Right kidney (tissue), 9 donors: ENCODE measurements around the gene CASS4.
"Not testable (repeated sequence)": the region's sequence is repeated elsewhere in the genome, so short reads cannot be mapped to it uniquely, and the experiment has no call there.

ENCODE experiments used
- DNase-seq: peaks from one replicate; pipeline ENCODE4 v3.0.0-alpha.2; 2016
- long read RNA-seq, 8 donors: transcript quantifications; one replicate each; lab custom pipeline, GENCODE V29; 2026

Gene CASS4, protein sequence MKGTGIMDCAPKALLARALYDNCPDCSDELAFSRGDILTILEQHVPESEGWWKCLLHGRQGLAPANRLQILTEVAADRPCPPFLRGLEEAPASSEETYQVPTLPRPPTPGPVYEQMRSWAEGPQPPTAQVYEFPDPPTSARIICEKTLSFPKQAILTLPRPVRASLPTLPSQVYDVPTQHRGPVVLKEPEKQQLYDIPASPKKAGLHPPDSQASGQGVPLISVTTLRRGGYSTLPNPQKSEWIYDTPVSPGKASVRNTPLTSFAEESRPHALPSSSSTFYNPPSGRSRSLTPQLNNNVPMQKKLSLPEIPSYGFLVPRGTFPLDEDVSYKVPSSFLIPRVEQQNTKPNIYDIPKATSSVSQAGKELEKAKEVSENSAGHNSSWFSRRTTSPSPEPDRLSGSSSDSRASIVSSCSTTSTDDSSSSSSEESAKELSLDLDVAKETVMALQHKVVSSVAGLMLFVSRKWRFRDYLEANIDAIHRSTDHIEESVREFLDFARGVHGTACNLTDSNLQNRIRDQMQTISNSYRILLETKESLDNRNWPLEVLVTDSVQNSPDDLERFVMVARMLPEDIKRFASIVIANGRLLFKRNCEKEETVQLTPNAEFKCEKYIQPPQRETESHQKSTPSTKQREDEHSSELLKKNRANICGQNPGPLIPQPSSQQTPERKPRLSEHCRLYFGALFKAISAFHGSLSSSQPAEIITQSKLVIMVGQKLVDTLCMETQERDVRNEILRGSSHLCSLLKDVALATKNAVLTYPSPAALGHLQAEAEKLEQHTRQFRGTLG
- long read RNA-seq, donor 1, result 0 reads
- long read RNA-seq, donor 2, result 0 reads
- long read RNA-seq, donor 3, result 0 reads
- long read RNA-seq, donor 4, result 0 reads
- long read RNA-seq, donor 5, result 0 reads
- long read RNA-seq, donor 6, result 0 reads
- long read RNA-seq, donor 7, partial matches to known transcripts, result 0 of 1 reads
- long read RNA-seq, donor 7, other reads (novel, unspliced or antisense), result 0 of 1 reads
- long read RNA-seq, donor 8, result 0 reads

DNA sequence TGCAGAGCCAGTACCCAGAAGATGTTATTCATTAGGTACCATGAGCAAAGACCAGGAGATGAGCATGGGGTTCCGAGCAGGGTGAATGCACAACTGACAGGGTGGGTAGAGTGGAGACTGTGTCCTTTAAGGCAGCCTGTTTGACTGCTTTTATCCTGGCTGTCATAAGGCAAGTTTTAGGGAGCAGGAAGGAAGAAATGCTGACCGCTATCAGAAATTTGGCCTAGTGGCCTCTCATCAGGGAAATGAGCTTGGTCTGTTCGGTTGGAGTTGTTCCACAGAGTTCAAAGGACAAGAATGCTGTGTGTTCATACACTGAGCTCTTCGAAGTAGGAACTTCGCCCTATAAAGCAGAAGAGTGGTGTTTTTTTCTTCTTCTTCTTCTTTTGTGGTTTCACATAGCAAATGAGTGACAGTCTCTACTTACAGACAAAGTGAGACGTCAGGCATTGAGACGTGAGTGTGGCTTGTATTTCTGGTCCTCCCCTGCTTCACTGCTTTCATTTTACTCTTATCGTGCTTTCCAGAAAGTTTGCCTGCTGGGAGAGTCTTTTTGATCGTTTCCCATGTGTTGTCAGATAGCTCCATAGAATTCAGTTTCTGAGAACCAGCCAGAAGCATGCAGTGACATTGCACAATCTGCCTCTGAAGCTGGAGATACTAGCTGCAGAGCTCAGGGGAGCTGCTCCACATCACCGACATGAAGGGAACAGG, at the start of gene CASS4:
Gene CASS4 (plus strand): TSS at position 502 of the 714 bp plus-strand sequence. CDS start 199 bp downstream, at position 701.
- no peak for DNase-seq

DNA sequence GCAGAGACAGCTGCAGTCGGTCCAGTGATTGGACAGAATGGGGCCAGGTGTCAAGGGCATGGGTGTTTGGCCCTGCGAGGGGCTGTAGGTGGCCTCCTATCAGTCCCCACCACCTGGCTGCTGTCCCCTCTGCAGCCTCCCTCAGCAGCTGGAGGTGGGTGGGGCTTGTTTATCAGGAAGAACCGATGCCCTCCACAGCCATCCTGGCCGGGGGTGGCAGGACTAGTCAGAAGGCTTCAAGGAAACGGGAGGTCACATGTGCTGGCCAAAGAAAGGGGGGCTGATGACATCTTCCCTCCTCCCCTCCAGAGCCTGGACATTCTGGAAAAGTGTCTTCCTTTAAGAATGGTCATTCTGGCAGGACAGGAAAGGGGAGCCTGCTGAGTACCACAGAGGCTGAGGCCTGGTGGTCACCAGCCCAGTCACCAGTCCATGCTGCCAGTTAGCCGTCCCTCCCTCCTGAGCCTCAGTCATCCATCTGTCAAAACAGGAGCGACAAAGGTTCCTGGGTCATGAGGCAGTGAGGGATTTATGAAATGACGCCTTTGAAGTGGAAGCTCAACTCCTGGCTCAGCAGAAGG, 49.1 kb upstream of the CASS4 start:
- no peak for DNase-seq

DNA sequence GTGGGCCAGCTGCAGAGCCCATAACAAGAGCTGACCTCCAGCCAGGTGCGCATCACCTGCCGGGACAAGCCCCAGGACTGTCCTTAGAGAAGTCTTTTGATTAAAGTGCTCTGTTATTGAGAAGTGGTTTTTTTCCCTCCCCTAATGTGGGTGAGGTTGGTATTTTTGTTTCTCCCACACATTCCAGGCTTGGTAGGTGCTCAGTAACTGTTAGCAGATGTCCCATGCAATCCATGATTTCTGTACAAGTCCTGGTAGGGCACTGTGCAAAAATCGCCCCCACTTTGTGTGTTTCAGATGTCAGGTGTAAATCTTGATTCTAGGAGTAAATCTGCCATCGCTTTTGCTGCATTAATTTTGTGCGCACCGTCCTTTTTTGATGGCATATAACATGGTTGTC, 48.6 kb upstream of the CASS4 start:
- no peak for DNase-seq

DNA sequence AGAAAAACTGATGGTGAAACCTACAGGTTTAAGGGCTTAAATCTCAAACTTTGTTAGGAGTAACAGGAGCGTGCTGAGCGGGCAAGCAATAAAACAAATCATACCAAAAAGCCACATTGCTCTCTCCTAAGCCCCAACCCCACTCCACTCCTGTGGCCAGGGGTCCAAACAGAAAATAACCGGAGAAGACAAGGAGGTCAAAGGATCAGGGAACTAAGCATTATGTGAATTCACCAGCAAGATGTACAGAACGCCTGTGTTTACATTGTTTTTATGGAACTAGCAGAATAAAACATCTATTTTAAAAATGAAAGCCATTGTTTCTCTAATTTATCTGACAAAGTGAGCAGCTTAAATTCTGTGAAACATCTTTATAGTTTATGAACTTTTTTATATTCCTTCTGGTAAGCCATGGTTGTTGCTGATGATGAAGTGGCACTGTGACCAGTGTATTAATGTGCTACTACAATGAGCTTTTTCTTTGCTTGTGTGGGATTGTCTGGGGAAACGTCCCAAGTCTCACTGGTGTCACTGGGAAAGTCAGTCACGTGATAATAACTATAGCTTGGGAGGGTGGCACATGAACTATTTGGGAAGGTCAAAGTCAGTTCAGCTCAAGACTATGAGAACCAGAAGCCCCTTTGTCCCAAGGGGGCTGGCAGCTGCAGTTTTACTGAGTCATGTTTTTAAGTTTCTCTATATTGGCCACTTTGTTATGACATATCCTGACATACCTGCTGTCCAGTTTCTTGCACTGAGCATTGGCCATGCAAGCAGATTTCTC, 43.5 kb upstream of the CASS4 start:
- no peak for DNase-seq

DNA sequence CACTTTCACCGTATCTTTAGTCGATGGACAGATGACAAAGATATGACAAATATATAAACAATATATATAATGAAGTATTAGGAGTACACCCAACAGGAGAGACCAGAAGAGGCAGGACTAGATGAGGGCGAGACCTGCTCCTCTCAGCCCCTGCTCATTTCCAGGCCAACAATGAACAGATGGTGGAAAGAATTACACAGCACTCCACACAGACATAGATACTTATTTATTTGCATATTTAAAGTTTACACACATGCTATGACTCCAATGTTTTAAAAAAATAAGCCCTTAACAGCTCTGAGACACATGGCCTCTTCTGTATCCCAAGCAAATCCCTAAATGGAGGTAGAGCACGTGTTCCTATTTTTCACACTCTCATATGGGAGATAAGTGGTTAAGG, 42.9 kb upstream of the CASS4 start:
- DNase-seq, result no peak

DNA sequence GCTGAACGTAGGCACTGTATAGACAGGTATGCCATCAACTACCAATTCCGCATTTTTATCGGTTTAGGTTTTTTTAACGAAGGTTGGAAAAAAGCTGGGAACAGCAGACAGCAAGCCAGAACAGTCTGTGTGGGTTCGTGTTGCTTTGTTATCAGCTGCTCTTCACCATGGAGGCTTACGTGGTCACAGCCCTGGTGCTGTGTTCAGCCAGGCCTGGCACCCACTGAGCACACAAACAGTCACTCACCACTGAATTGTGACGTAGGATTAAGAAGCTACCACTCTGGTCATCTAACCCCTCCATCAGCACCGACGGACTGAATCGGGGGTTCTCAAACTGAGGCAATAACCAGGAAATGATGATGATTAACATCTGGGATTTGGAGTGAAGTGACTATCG, 40.1 kb upstream of the CASS4 start:
- no peak for DNase-seq

DNA sequence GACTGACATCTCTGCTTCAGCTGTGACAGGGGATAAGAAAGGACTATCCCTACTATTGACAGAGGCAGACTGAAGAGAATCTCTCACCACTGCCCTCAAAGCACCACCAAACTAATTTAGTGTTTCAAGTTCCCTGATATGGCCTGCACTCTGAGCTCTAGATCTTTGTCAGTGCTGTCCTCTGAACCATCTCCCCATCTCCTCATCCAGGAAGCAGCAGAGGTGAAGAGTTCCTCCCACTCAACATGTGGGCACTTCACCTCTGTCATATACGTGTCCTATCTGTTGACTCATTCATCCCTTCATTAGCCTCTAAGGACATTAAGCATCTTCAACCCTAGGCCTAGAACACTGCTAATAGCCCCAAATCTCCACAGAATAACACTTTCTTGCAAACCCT, 39.2 kb upstream of the CASS4 start:
- no peak for DNase-seq

DNA sequence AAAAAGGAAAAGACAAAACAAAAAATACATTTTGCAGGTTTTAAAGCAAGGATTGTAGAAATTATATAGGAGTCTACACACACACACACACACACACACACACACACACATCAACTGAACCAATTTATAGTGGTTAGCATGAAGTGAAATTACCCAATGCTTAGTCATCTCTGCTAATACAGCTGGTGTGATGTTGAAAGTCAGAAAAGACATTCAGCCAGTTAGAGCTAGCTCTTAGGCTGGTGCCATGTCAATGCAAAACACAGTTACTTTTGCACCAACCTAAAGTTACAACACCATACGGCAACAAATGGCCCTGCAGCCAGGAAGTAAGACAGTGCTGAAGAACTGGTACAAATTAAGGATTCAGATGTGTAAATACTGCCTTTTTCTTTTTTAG, 38.1 kb upstream of the CASS4 start:
- no peak for DNase-seq

DNA sequence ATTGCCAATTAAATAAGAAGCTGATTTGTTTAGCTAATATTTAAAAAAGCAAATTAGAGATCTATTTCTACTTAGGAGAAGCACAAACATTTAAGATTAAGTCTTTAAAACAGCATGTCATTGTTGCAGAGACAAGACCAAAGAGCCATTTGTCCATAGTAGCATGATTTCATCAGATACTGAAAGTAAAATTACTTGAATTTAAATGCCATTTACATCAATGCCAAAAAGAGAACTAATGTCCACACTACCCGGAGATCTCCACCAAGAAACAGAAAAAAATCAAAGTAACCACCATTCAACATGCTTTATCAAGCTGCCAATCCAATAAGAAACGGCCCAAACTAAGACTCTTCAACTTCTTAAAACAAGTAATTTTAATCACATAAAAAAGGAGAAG, 35.7 kb upstream of the CASS4 start:
- DNase-seq, result no peak

DNA sequence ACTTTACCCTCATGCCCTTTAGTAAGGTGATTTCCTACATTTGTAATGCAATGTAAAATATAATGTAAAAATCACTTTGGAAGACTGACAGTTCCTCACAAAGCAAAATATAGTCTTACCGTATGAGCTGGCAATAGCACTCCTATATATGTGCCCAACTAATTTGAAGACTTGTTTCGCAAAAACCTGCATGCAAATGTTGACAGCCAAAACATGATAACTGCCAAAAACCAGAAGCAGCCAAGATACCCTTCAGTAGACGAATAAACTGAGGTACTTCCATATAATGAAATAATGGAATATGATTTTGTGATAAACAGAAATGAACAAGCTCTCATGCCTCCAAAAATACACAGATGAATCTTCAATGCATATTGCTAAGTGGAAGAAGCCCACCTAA, 33.7 kb upstream of the CASS4 start:
- no peak for DNase-seq

DNA sequence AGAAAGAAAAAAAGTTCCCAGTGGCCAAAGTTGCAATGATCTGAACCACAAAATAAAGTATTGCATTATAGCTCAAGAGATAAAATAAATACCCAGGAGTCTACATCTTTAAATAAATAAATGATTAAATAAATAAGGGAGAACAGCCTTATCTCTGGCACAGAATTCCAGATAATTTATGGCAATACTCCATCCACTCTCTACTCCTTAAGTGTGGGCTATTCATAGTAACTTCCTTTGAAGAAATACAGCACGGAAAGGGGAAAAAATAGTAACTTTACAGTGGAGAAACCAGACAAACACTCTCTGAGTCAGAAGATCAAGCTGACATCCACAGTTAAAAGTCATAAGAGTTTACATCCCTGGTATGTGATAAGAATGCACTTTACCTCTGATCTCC, 31.7 kb upstream of the CASS4 start:
- no peak for DNase-seq

DNA sequence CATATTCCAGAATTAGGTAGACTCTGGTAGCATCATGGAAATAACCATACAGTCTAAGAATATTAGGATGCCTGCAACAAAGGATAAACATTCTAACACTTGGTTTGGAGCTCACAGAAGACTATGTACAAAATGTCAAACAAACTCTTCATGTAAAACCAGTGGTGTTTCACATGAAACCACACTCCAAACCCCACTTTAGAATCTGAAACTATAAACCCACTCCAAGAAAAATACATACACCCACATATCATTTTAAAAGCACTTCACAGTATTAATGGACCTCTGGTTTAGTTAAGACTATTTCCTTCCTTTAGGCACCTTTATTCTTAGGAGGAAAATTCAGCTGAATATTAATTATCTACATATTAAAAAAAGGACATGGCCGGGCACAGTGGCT, 30.6 kb upstream of the CASS4 start:
- DNase-seq, result no peak

DNA sequence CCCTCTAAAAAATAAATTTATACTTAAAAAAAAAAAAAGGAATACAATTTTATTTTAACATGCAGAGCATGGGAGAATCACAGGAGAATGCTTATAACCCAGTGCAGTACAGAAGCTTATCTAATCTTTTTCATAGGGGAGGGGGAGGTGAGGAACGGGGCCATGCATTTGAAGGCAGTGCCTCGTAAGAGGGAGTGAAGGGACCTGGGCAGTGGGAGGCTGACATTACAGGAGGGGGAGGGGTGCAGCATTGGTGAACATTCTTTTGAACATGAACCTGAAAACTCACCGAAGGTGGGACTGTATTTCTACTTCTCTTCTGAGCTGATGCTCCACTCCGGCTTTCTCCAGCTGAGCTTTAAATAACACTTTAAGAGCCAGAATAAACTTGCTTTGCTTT, 29.4 kb upstream of the CASS4 start:
- no peak for DNase-seq

DNA sequence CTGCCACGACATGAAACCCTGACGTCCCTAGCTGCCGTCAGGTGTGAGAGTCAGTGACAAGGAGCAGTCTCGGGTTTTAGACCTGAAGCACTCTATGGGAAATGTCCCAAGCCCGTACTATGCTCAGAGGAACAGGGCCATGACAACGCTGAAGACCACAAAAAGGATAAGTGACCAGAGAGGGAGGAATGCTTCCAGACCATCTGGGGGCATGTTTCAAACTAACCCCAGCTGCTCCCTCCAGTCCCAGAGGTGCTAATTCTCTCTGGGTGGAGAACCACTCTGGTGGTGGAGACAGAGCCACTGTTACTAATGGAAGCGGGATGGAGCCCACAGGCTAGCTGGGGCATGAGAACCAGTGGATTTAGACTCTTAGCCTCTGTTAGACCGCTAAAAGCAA, 28.7 kb upstream of the CASS4 start:
- DNase-seq, result no peak

DNA sequence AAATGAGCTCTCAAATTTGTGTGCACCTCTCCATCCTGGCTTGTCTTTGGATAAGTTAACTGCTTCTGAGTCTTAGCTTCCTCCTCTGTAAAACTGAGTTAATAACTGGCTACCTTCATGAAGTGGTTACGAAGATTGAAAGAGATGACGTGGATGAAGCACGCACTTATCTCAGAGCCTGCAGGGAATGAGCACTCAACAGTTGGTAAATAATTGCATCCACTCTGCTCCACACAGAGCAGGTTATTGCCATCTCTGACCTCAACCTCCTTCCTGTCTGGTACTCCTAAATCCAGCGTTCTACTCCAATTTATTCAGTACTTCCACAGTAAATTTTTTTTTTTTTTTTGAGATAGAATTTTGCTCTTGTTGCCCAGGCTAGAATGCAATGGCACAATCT, 26.9 kb upstream of the CASS4 start:
- no peak for DNase-seq

DNA sequence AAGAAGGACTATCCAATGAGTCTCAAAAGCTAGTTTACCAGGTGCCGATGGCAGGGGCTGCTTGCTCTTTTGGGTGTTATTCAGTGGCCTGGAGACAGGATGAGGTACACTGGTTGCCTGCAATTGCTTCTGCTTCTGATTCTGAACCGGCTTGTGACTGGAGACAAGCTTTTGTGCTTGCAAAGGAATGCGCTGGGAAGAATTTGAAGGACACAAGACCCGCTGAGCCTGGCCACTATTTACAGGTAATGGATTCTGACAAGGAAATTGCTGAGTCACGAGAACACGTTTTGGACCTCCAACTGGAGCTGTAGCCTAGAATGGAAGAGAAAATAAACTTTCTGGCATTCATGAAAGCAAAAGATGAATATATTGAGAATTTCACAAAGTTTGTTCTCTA, 25.8 kb upstream of the CASS4 start:
- DNase-seq, result no peak

DNA sequence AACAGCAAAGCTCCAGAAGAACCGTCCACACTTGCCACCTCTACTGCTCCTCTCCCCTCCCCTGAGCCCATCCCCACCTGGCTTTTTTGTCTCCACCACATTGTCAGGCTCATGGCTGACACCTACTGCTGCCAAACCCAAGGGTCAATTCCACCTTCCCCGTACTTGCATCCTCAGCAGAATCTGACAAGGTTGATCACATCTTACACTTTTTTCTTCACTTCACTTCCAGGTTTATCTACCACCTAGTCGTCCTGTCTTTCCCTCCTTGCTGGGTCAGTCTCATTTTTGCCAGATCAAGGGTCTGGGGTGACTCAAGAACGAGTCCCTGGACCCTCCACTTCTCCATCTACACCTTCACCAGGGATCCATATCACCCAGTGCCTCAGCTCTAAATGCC, 23.2 kb upstream of the CASS4 start:
- DNase-seq, result no peak

DNA sequence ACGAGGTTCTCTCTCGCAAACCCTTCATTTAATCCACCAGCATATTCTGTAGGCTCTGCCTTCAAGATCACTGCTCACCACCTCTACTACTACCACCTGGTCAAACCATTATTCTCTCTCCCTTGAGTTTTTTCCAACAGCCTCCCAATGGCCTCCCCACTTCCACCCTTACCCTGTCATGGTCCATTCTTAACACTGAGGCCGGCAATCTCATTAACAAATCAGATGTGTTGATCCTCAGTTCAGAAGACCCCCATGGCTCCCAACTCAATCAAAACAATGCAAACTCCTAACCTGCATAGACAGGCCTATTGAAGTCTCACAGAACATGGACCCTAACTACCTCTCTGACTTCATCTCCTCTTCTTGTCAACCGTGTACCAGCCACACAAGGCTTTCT, 22.3 kb upstream of the CASS4 start:
- DNase-seq, result no peak

DNA sequence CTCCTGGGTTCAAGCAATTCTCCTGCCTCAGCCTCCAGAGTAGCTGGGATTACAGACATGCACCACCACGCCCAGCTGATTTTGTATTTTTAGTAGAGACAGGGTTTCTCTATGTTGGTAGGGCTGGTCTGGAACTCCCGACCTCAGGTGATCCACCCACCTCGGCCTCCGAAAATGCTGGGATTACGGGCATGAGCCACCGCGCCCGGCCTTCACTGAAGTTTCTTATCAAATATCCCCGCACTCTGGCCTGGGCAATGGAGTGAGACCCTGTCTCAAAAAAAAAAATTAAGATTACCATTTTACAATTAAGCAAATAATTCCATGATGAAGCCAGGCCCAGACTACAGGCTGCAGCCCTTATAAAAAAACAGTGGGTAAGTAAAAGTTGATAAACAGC, 21.7 kb upstream of the CASS4 start:
- not testable (repeated sequence) for DNase-seq

DNA sequence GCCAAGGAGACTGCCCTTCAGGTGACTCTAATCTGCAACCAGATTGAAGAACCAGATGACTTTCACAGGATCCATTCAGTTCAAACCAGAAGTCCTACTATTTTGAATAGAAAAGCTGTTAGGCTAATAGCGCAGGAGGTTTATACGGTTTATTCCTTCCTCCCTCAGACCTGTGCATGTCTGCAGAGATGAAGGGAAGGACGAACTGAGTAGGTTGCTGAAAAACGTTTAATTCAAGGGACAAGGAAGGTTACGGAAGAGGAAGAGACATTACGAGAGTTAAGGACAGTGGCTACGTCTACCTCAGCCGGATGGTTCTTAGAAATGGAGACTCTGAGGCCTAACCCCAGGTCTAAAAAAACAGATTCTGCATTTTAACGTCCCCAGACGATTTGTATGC, 21.0 kb upstream of the CASS4 start:
- DNase-seq, result no peak

DNA sequence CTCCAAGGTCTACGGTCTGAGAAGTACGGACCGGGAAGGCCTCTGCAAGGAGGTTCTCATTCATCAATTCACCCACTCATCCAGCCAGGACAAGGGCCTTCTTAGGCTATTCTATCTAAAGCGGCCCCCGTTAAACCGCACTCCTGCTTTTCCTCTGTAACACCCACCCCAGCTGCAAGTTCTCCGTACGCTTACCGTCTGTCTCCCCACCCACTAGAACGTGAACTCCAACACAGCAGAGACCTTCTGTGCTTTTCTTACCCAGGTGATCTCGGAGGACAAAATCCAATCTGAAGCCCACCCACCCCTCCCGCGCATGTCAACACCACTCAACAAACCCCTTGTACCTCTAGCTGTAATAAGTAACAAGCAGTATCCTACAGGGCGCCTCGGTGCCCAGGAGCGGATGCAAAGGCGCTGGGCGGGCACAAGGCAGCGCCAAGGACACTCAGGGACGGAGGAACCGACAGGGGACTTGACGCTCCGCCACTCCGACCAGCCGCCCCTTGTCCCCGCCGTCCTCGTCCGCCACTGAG, 20.4 kb upstream of the CASS4 start:
- no peak for DNase-seq
